IPS-18c (cell line): ENCODE data around the gene BARX1.
"Not testable (repeated sequence)": the region's sequence is repeated elsewhere in the genome, so short reads cannot be mapped to it uniquely, and the experiment has no call there.

Experiments
- H3K4me3 ChIP-seq: 2 replicates; pipeline ENCODE4 v1.7.0; 2013; ENCODE audit warnings: low read depth, mild to moderate bottlenecking, low read length, moderate library complexity; ENCODE audit not compliant: insufficient read depth
- H3K9me3 ChIP-seq: one replicate; pipeline ENCODE4 v1.6.1; 2013; ENCODE audit warnings: mild to moderate bottlenecking, low read length, moderate library complexity; ENCODE audit not compliant: control insufficient read depth, insufficient read depth

Gene BARX1, protein sequence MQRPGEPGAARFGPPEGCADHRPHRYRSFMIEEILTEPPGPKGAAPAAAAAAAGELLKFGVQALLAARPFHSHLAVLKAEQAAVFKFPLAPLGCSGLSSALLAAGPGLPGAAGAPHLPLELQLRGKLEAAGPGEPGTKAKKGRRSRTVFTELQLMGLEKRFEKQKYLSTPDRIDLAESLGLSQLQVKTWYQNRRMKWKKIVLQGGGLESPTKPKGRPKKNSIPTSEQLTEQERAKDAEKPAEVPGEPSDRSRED

GRCh38 chr9:93955111-93955980, at the start of gene BARX1:
Gene BARX1, minus strand, starts transcription at chr9:93955355. Its CDS starts 209 bp downstream, at chr9:93955146.
- Histone ChIP-seq H3K4me3 (peak within 1 kb of the TSS; percentile 48), H3K9me3 (peaks cover 4% of the 10 kb centered on the region)

- Histone ChIP-seq H3K9me3 (no peaks in the 10 kb centered on the region), H3K4me3 (no peak overlapping the region)
These were observed 47.4 kb upstream of the BARX1 start for GRCh38 chr9:94002316-94003140.

GRCh38 chr9:93996863-93997262, 41.7 kb upstream of the BARX1 start:
- H3K9me3 ChIP-seq = no peaks in the 10 kb centered on the region

DNA sequence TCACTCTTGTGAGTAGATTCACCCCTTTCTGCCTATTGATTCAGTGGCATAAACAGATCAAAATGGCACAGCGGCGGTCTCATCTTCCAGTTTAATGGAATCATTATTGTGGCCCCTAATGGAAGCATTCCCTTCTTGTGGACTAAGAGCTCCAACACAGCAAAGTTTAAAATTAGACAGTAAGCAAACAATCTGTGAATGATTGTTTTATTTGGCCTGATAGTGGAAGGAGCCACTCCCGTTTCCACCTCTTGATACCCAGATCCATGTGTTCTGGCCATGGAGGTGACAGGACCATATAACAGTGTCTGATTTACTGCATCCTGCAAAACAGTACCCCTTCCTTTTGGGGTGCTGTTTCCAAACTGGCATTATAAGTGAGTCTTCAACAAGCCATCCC, 41.2 kb upstream of the BARX1 start:
- Histone ChIP-seq H3K4me3 (no peak overlapping the region), H3K9me3 (no peaks in the 10 kb centered on the region)

More at GRCh38 chr9:93996863-93997262, 41.7 kb upstream of the BARX1 start:
- H3K4me3 ChIP-seq = no peak overlapping the region

- no peaks in the 10 kb centered on the region for H3K9me3 ChIP-seq
- H3K4me3 ChIP-seq = no peak overlapping the region
These were observed 39.4 kb upstream of the BARX1 start for GRCh38 chr9:93994545-93994944.

DNA sequence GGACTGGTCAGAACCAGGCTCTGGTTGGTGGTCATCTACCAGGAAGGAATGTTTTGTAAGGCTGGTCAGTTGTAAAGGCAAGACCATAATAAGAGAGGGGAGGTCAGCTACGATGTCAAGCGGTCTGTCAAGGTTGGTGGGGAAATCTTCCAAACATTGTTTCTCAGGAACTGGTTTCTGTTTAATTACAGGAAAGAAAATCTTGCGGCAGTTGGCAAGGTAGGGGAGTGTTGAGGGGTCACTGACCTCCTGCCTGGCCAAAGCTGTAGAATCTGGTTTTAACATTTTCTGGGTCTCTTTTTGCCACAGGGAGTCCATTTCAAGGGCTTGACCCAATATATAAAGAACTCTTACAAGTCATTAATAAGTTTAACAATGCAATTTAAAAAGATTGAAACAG, 39.0 kb upstream of the BARX1 start:
- Histone ChIP-seq H3K4me3 (no peak overlapping the region), H3K9me3 (no peaks in the 10 kb centered on the region)

DNA sequence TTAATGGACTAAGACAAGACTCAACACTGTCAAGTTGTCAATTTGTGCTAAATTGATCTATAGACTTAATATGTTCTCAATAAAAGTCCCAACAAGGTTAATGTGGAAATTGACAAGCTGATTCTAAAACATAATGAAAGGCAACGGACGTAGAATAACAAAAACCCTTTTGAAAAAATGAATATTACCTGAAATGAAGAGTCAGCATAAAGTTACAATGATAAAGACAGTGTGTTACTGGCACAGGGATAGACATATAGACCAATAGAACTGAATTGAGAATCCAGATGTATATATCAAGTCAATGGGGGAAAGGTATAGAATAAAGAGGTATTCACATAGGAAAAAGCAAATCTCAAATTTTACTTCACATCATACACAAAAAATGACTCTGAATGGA, 37.7 kb upstream of the BARX1 start:
- Histone ChIP-seq H3K9me3 (no peaks in the 10 kb centered on the region), H3K4me3 (no peak overlapping the region)

- Histone ChIP-seq H3K4me3 (no peak overlapping the region), H3K9me3 (no peaks in the 10 kb centered on the region)
These were observed 35.3 kb upstream of the BARX1 start for GRCh38 chr9:93990448-93990847.

DNA sequence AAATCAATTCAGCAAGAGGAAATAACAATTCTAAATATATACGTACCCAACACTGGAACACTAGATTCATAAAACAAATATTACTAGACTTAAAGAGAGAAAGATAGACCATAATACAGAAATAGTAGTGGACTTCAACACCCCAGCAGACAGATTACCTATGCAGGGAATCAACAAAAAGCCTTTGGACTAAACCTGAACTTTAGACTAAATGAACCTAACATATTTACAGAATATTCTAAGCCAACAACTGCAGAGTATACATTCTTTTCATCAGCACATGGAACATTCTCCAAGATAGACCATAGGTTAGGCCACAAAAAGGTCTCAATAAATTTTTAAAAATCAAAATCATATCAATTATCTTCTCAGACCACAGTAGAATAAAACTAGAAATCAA, 32.9 kb upstream of the BARX1 start:
- Histone ChIP-seq H3K4me3 (no peak overlapping the region), H3K9me3 (no peaks in the 10 kb centered on the region)

DNA sequence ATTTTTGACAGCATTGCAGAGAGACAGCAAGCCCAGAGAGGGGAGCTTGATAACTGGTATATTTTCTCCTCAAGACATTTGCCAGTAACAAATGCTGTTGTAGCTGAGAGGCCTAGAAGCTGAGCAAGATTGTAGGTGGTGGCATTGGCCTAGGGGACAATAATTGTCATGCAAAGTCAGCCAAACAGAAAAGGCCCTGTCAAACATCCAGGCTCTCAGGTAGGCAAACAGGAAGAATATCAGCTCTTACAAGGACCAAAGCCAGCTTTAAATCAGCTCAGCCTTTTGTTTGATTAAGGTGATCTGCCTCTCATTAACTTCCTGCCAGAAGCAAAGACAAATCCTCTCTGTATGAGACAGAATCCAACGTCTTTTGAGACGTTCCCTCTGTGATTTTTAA, 29.7 kb upstream of the BARX1 start:
- Histone ChIP-seq H3K4me3 (no peak overlapping the region), H3K9me3 (no peaks in the 10 kb centered on the region)

GRCh38 chr9:93983875-93984274, 28.7 kb upstream of the BARX1 start:
- H3K9me3 ChIP-seq = no peaks in the 10 kb centered on the region
- H3K4me3 ChIP-seq = no peak overlapping the region

- Histone ChIP-seq H3K9me3 (no peaks in the 10 kb centered on the region), H3K4me3 (no peak overlapping the region)
These were observed 24.6 kb upstream of the BARX1 start for GRCh38 chr9:93979721-93980120.

- no peak overlapping the region for H3K4me3 ChIP-seq
- peaks cover 2% of the 10 kb centered on the region for H3K9me3 ChIP-seq
These were observed 23.4 kb upstream of the BARX1 start for GRCh38 chr9:93978551-93978950.

DNA sequence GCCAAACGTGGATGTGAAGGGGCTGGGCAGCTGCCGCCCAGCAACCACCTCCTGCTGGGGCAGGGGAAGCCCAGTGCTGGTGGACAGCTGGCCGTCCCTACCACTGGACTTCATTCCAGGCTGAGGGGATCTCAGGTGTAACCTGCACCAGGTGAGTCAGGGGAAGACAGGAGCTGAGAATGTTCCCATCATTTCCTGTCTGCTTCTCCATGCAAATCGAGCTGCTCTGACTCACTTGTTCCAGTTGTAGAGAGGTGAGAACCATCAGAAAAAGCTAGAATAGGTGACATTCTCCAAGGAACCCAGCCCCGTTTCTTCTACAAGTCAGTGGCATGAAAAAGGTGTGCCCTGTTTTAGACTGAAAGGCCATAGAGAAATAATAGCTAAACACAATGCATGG, 21.8 kb upstream of the BARX1 start:
- H3K9me3 ChIP-seq = peaks cover 4% of the 10 kb centered on the region
- no peak overlapping the region for H3K4me3 ChIP-seq

- Histone ChIP-seq H3K9me3 (peaks cover 4% of the 10 kb centered on the region), H3K4me3 (no peak overlapping the region)
These were observed 20.9 kb upstream of the BARX1 start for GRCh38 chr9:93976081-93976480.

GRCh38 chr9:93975262-93975661, 20.1 kb upstream of the BARX1 start:
- peaks cover 4% of the 10 kb centered on the region for H3K9me3 ChIP-seq
- H3K4me3 ChIP-seq = no peak overlapping the region

DNA sequence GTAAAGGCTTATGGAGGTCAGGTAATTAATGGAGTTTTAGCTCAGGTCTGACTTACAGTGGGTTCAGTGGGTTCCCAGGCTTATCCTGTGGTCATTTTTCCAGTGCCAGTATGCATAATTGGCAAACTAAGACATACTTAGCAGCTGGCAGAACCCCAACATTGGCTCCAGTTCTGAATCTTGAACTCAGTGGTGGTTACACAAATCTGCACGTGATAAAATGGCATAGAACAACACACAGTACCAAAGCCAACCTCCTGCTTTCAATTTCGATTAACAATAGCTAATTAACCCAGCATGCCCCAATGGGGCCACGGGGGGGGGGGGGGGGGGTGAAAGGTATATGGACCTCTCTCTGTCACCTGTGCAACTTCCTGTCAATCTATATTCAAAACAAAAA, 19.0 kb upstream of the BARX1 start:
- H3K9me3 ChIP-seq = peaks cover 4% of the 10 kb centered on the region

GRCh38 chr9:93972655-93973054, 17.5 kb upstream of the BARX1 start:
- H3K9me3 ChIP-seq = not testable (repeated sequence)

More for the DNA sequence above, 19.0 kb upstream of the BARX1 start:
- H3K4me3 ChIP-seq = no peak overlapping the region

More at GRCh38 chr9:93972655-93973054, 17.5 kb upstream of the BARX1 start:
- H3K4me3 ChIP-seq = not testable (repeated sequence)
